ENCODE data around the gene MORN4.
"Not testable (repeated sequence)": the region's sequence is repeated elsewhere in the genome, so short reads cannot be mapped to it uniquely, and the experiment has no call there.

MORN4 gene

GRCh38 chr10:97632949-97633884, at the start of gene MORN4:
Gene MORN4, minus strand, starts transcription at chr10:97633500. Its CDS starts 13,847 bp downstream, at chr10:97619653.
- peak; percentile 94 for DNase-seq

GRCh38 chr10:97682042-97682441, 48.7 kb upstream of the MORN4 start:
- DNase-seq: no peak

GRCh38 chr10:97679594-97679993, 46.3 kb upstream of the MORN4 start:
- DNase-seq: no peak

- peak; percentile 19 for DNase-seq
Observed at GRCh38 chr10:97676770-97677581, 43.7 kb upstream of the MORN4 start.

GRCh38 chr10:97675222-97675621, 41.9 kb upstream of the MORN4 start:
- DNase-seq: no peak

GRCh38 chr10:97673736-97674525, 40.6 kb upstream of the MORN4 start:
- DNase-seq: no peak

- no peak for DNase-seq
Observed at GRCh38 chr10:97669571-97669970, 36.3 kb upstream of the MORN4 start.

- DNase-seq: no peak
Observed at GRCh38 chr10:97667463-97667862, 34.2 kb upstream of the MORN4 start.

- DNase-seq: no peak
Observed at GRCh38 chr10:97666992-97667391, 33.7 kb upstream of the MORN4 start.

- DNase-seq: no peak
Observed at GRCh38 chr10:97664282-97664850, 31.1 kb upstream of the MORN4 start.

GRCh38 chr10:97659589-97659988, 26.3 kb upstream of the MORN4 start:
- DNase-seq: no peak

GRCh38 chr10:97656777-97657176, 23.5 kb upstream of the MORN4 start:
- DNase-seq: no peak

GRCh38 chr10:97651773-97652172, 18.5 kb upstream of the MORN4 start:
- DNase-seq: no peak

- peak; percentile 7 for DNase-seq
Observed at GRCh38 chr10:97650726-97651125, 17.4 kb upstream of the MORN4 start.

- DNase-seq: not testable (repeated sequence)
Observed at GRCh38 chr10:97649405-97649750, 16.1 kb upstream of the MORN4 start.

- no peak for DNase-seq
Observed at GRCh38 chr10:97648562-97649404, 15.5 kb upstream of the MORN4 start.

GRCh38 chr10:97647556-97647955, 14.3 kb upstream of the MORN4 start:
- DNase-seq: no peak

- no peak for DNase-seq
Observed at GRCh38 chr10:97644936-97645335, 11.6 kb upstream of the MORN4 start.

GRCh38 chr10:97643441-97643985, 10.2 kb upstream of the MORN4 start:
- no peak for DNase-seq

- DNase-seq: not testable (repeated sequence)
Observed at GRCh38 chr10:97642471-97643159, 9.3 kb upstream of the MORN4 start.
